HL-60 (cell line): ENCODE results near the gene TBC1D1.

Source experiments
- REST ChIP-seq: IDR thresholded peaks from 2 replicates; pipeline ENCODE4 v1.6.1; 2012; ENCODE audit warnings: low read depth; ENCODE audit not compliant: insufficient replicate concordance
- TF ChIP-seq, protein P1 (sequence below): IDR thresholded peaks from one replicate; pipeline ENCODE4 v1.5.1; 2011; ENCODE audit warnings: low read length, control low read depth, inconsistent platforms; ENCODE audit not compliant: insufficient read depth

GRCh38 chr4:37914539-37914938 is 23.7 kb downstream of the TBC1D1 start:
- TF ChIP-seq, protein P1, sequence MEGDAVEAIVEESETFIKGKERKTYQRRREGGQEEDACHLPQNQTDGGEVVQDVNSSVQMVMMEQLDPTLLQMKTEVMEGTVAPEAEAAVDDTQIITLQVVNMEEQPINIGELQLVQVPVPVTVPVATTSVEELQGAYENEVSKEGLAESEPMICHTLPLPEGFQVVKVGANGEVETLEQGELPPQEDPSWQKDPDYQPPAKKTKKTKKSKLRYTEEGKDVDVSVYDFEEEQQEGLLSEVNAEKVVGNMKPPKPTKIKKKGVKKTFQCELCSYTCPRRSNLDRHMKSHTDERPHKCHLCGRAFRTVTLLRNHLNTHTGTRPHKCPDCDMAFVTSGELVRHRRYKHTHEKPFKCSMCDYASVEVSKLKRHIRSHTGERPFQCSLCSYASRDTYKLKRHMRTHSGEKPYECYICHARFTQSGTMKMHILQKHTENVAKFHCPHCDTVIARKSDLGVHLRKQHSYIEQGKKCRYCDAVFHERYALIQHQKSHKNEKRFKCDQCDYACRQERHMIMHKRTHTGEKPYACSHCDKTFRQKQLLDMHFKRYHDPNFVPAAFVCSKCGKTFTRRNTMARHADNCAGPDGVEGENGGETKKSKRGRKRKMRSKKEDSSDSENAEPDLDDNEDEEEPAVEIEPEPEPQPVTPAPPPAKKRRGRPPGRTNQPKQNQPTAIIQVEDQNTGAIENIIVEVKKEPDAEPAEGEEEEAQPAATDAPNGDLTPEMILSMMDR = no peak
- no peak for TF ChIP-seq REST
